GM19239 (cell line): ENCODE measurements around the gene MRPL9.
"Not testable (repeated sequence)": the region's sequence is repeated elsewhere in the genome, so short reads cannot be mapped to it uniquely, and the experiment has no call there.

Source experiments
- DNase-seq: peaks from one replicate; pipeline ENCODE4 v3.0.0; 2011; ENCODE audit warnings: low spot score; ENCODE audit not compliant: insufficient read length
- FAIRE-seq: peaks from 2 replicates; lab custom pipeline; 2011; peaks lifted over from hg19 to GRCh38; lab: Jason Lieb, UNC

Gene MRPL9

GRCh38 chr1:151739590-151740355, 23.5 kb downstream of the MRPL9 start:
- no peak for FAIRE-seq
- no peak for DNase-seq

GRCh38 chr1:151737479-151737878, 25.8 kb downstream of the MRPL9 start:
- FAIRE-seq (no peak), DNase-seq (no peak)

- FAIRE-seq, result no peak
- no peak for DNase-seq
These were observed 26.3 kb downstream of the MRPL9 start for GRCh38 chr1:151737026-151737425.

- not testable (repeated sequence) for FAIRE-seq
These were observed 29.3 kb downstream of the MRPL9 start for GRCh38 chr1:151733995-151734394.

GRCh38 chr1:151733126-151733525, 30.2 kb downstream of the MRPL9 start:
- no peak for DNase-seq
- FAIRE-seq, result no peak

More at GRCh38 chr1:151733995-151734394, 29.3 kb downstream of the MRPL9 start:
- DNase-seq, result not testable (repeated sequence)

GRCh38 chr1:151729966-151730291, 33.4 kb downstream of the MRPL9 start:
- no peak for DNase-seq
- FAIRE-seq, result no peak

- FAIRE-seq, result no peak
These were observed 33.9 kb downstream of the MRPL9 start for GRCh38 chr1:151729157-151729965.

GRCh38 chr1:151728151-151729054, 34.9 kb downstream of the MRPL9 start:
- no peak for FAIRE-seq

More at GRCh38 chr1:151729157-151729965, 33.9 kb downstream of the MRPL9 start:
- DNase-seq, result no peak

GRCh38 chr1:151723726-151724370, 39.4 kb downstream of the MRPL9 start:
- FAIRE-seq (no peak), DNase-seq (no peak)

More at GRCh38 chr1:151728151-151729054, 34.9 kb downstream of the MRPL9 start:
- DNase-seq, result no peak

- no peak for DNase-seq
- FAIRE-seq, result no peak
These were observed 41.3 kb downstream of the MRPL9 start for GRCh38 chr1:151721788-151722510.

GRCh38 chr1:151720974-151721787, 42.1 kb downstream of the MRPL9 start, which contains the start of gene RIIAD1:
RIIAD1 (plus strand) TSS chr1:151721522; CDS start chr1:151721537, 15 bp downstream.
- DNase-seq (peak; percentile 90), FAIRE-seq (peak; percentile 48)

GRCh38 chr1:151720554-151720953, 42.7 kb downstream of the MRPL9 start:
- peak; percentile 70 for DNase-seq
- FAIRE-seq, result peak; percentile 84

- no peak for DNase-seq
- FAIRE-seq, result no peak
These were observed 43.2 kb downstream of the MRPL9 start for GRCh38 chr1:151720125-151720524.

GRCh38 chr1:151718666-151719065, 44.6 kb downstream of the MRPL9 start:
- no peak for FAIRE-seq

GRCh38 chr1:151718011-151718431, 45.3 kb downstream of the MRPL9 start:
- no peak for DNase-seq
- no peak for FAIRE-seq

More at GRCh38 chr1:151718666-151719065, 44.6 kb downstream of the MRPL9 start:
- DNase-seq, result no peak

- DNase-seq, result peak; percentile 29
- FAIRE-seq, result no peak
These were observed 46.3 kb downstream of the MRPL9 start, which contains the start of gene CELF3 for GRCh38 chr1:151716771-151717631. CELF3 (minus strand) TSS chr1:151716803; CDS start chr1:151716020, 783 bp downstream.

- FAIRE-seq, result no peak
These were observed 46.9 kb downstream of the MRPL9 start for GRCh38 chr1:151716405-151716762.

More at GRCh38 chr1:151716405-151716762, 46.9 kb downstream of the MRPL9 start:
- DNase-seq, result no peak
